WERI-Rb-1 (cell line): ENCODE data around the gene RABL6.
A peak's percentile ranks its signal among the peaks of the same experiment; 100 is the strongest.

ENCODE experiments used
- DNase-seq: peaks from one replicate; pipeline ENCODE4 v3.0.0-alpha.2; 2020
- H3K27ac ChIP-seq: fragments of 250-450 bp; sonication (Bioruptor Pico); 2 replicates; pipeline ENCODE4 v1.5.1; 2020; ENCODE audit warnings: mild to moderate bottlenecking, moderate library complexity
- H3K27me3 ChIP-seq: fragments of 250-450 bp; sonication (Bioruptor Pico); 2 replicates; pipeline ENCODE4 v1.5.1; 2021; ENCODE audit warnings: mild to moderate bottlenecking, low read depth, moderate library complexity; ENCODE audit not compliant: insufficient read depth, severe bottlenecking
- H3K36me3 ChIP-seq: fragments of 250-450 bp; sonication (Bioruptor Pico); 2 replicates; pipeline ENCODE4 v1.5.1; 2020; ENCODE audit warnings: mild to moderate bottlenecking, moderate library complexity
- H3K4me3 ChIP-seq: 2 replicates; pipeline ENCODE4 v1.5.1; 2011; ENCODE audit warnings: low read depth, mild to moderate bottlenecking, control low read depth, low read length
- H3K9me3 ChIP-seq: fragments of 250-450 bp; sonication (Bioruptor Pico); 2 replicates; pipeline ENCODE4 v1.5.1; 2021; ENCODE audit warnings: mild to moderate bottlenecking, moderate library complexity; ENCODE audit not compliant: severe bottlenecking
- CTCF ChIP-seq: IDR thresholded peaks from 2 replicates; pipeline ENCODE4 v1.5.1; 2011; ENCODE audit warnings: low read depth, mild to moderate bottlenecking, control low read depth, inconsistent platforms, low read length

RABL6 gene

GRCh38 chr9:136773386-136774044 is 34.2 kb upstream of the RABL6 start:
- TF ChIP-seq CTCF: no peak
- DNase-seq: peak; percentile 69
- H3K36me3 ChIP-seq: no peaks in the 10 kb centered on the region
- H3K27me3 ChIP-seq: no peaks in the 10 kb centered on the region
- no peak overlapping the region for H3K4me3 ChIP-seq
- peaks cover 13% of the 10 kb centered on the region for H3K9me3 ChIP-seq
- no peak overlapping the region for H3K27ac ChIP-seq

GRCh38 chr9:136774416-136775045 is 33.2 kb upstream of the RABL6 start:
- H3K36me3 ChIP-seq: no peaks in the 10 kb centered on the region
- TF ChIP-seq CTCF: no peak
- no peak overlapping the region for H3K4me3 ChIP-seq
- no peak overlapping the region for H3K27ac ChIP-seq
- peaks cover 13% of the 10 kb centered on the region for H3K9me3 ChIP-seq
- no peaks in the 10 kb centered on the region for H3K27me3 ChIP-seq
- DNase-seq: no peak

GRCh38 chr9:136775191-136775590 is 32.6 kb upstream of the RABL6 start:
- no peak for DNase-seq
- H3K27ac ChIP-seq: no peak overlapping the region
- no peaks in the 10 kb centered on the region for H3K27me3 ChIP-seq
- H3K4me3 ChIP-seq: no peak overlapping the region
- H3K36me3 ChIP-seq: no peaks in the 10 kb centered on the region
- peaks cover 13% of the 10 kb centered on the region for H3K9me3 ChIP-seq
- TF ChIP-seq CTCF: no peak

GRCh38 chr9:136776947-136777346 is 30.8 kb upstream of the RABL6 start:
- H3K27me3 ChIP-seq: no peaks in the 10 kb centered on the region
- H3K4me3 ChIP-seq: no peak overlapping the region
- no peak for DNase-seq
- H3K9me3 ChIP-seq: peaks cover 13% of the 10 kb centered on the region
- no peak overlapping the region for H3K27ac ChIP-seq
- H3K36me3 ChIP-seq: no peaks in the 10 kb centered on the region
- TF ChIP-seq CTCF: no peak

GRCh38 chr9:136777359-136777758 is 30.4 kb upstream of the RABL6 start:
- Histone ChIP-seq H3K27me3 (no peaks in the 10 kb centered on the region), H3K9me3 (peaks cover 13% of the 10 kb centered on the region), H3K27ac (no peak overlapping the region), H3K4me3 (no peak overlapping the region), H3K36me3 (no peaks in the 10 kb centered on the region)
- TF ChIP-seq CTCF: no peak
- DNase-seq: no peak
